Endodermal cell (in vitro differentiated cells): ENCODE results near the gene NDUFV2. TPM values are rescaled to one million over a fixed set of nuclear protein-coding genes. Genes with fewer than 3 reads are reported as not detected.
"Not testable (repeated sequence)": the region's sequence is repeated elsewhere in the genome, so short reads cannot be mapped to it uniquely, and the experiment has no call there.

Experiments used
- DNase-seq: peaks from one replicate; pipeline ENCODE4 v3.0.0-alpha.2; 2017
- H3K27ac ChIP-seq: 2 replicates; pipeline ENCODE4 v1.5.1; 2013; ENCODE audit warnings: mild to moderate bottlenecking, low read depth, low read length, moderate library complexity
- H3K27me3 ChIP-seq: 2 replicates; pipeline ENCODE4 v1.6.1; 2013; ENCODE audit warnings: mild to moderate bottlenecking, low read length, moderate library complexity; ENCODE audit not compliant: insufficient read depth, control insufficient read depth, poor library complexity, severe bottlenecking
- H3K36me3 ChIP-seq: 2 replicates; pipeline ENCODE4 v1.7.0; 2013; ENCODE audit warnings: mild to moderate bottlenecking, low read length, moderate library complexity; ENCODE audit not compliant: control insufficient read depth, insufficient read depth
- H3K4me1 ChIP-seq: one replicate; pipeline ENCODE4 v1.7.0; 2013; ENCODE audit warnings: low read length; ENCODE audit not compliant: control insufficient read depth, insufficient read depth
- H3K4me3 ChIP-seq: 2 replicates; pipeline ENCODE4 v1.5.1; 2013; ENCODE audit warnings: mild to moderate bottlenecking, low read length, moderate library complexity
- H3K9ac ChIP-seq: 2 replicates; pipeline ENCODE4 v1.6.1; 2013; ENCODE audit warnings: mild to moderate bottlenecking, low read length, moderate library complexity; ENCODE audit not compliant: poor library complexity, severe bottlenecking; ENCODE audit errors: extremely low read depth
- H3K9me3 ChIP-seq: 2 replicates; pipeline ENCODE4 v1.6.1; 2013; ENCODE audit warnings: mild to moderate bottlenecking, low read length, moderate library complexity; ENCODE audit not compliant: control insufficient read depth
- H3K27ac Mint-ChIP-seq: 2 replicates; pipeline ENCODE4 v1.8.0; 2020; ENCODE audit warnings: mixed read lengths
- H3K27me3 Mint-ChIP-seq: 2 replicates; pipeline ENCODE4 v1.8.0; 2021; ENCODE audit warnings: mild to moderate bottlenecking, mixed read lengths; ENCODE audit not compliant: insufficient read depth
- H3K36me3 Mint-ChIP-seq: 2 replicates; pipeline ENCODE4 v1.8.0; 2020; ENCODE audit warnings: low read depth, mixed read lengths
- H3K4me1 Mint-ChIP-seq: 2 replicates; pipeline ENCODE4 v1.8.0; 2020; ENCODE audit warnings: mixed read lengths
- H3K4me3 Mint-ChIP-seq: 2 replicates; pipeline ENCODE4 v1.8.0; 2020; ENCODE audit warnings: mild to moderate bottlenecking, moderate library complexity, mixed read lengths
- H3K9me3 Mint-ChIP-seq: 2 replicates; pipeline ENCODE4 v1.8.0; 2020; ENCODE audit warnings: mild to moderate bottlenecking, mixed read lengths
- CTCF ChIP-seq: fragments of 200-600 bp; sonication (generic); conservative IDR thresholded peaks from 2 replicates; pipeline ENCODE4 v1.5.0; 2021; ENCODE audit warnings: antibody characterized with exemption, mild to moderate bottlenecking
- WGBS, 2 experiments: methylation state at CpG; one replicate each; pipeline versions ENCODE4 v1.1.5 to v1.1.7; 2013; ENCODE audit warnings: missing lambda C conversion rate in 2 of 2, mixed read lengths in 1 of 2; ENCODE audit not compliant: insufficient coverage in 1 of 2, insufficient read length in 1 of 2; 5-methylcytosine and 5-hydroxymethylcytosine counted together
- total RNA-seq, 2 donors: library from RNA; stranded (reverse); fragmentation: NEBNext Ultra II Directional in 1 of 2; extraction: Animal tissue kit (Norgen Biotek cat#: 25700) in 1 of 2; gene quantifications; 2 replicates in 1 of 2; 3 replicates in 1 of 2; pipeline ENCODE4 v1.2.1, GENCODE V29; 2021

NDUFV2 gene
- total RNA-seq, 2 donors from 2014 or later: 123 to 138 TPM

DNA sequence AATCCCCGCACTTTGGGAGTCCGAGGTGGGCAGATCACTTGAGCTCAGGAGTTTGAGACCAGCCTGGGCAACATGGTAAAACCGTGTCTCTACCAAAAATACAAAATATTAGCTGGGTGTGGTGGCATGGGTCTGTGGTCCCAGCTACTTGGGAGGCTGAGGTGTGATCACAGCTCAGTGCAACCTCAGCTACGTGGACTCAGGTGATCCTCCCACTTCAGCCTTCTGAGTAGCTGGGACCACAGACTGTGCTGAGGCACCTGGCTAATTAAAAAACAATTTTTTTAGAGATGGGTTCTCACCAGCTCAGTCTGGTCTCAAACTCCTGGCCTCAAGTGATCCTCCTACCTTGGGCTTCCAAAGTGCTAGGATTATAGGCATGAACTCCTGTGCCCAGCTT, 57.5 kb downstream of the NDUFV2 start:
- no peak overlapping the region for H3K9ac ChIP-seq
- H3K9me3 ChIP-seq: peaks cover 23% of the 10 kb centered on the region
- DNase-seq: no peak
- H3K36me3 ChIP-seq: no peaks in the 10 kb centered on the region
- Mint-ChIP-seq H3K4me3 (no peak overlapping the region), H3K36me3 (peaks cover 32% of the 10 kb centered on the region), H3K27ac (no peak overlapping the region), H3K9me3 (peaks cover 31% of the 10 kb centered on the region), H3K4me1 (peaks cover 12% of the 10 kb centered on the region), H3K27me3 (no peaks in the 10 kb centered on the region)
- H3K4me1 ChIP-seq: no peaks in the 10 kb centered on the region
- H3K4me3 ChIP-seq: no peak overlapping the region
- 91 to 93% methylated on average over 1 to 4 of the region's 4 CpGs for WGBS, 2 experiments
- H3K27me3 ChIP-seq: no peaks in the 10 kb centered on the region
- no peak for TF ChIP-seq CTCF
- no peak overlapping the region for H3K27ac ChIP-seq

GRCh38 chr18:9162663-9163062, 60.2 kb downstream of the NDUFV2 start:
- DNase-seq, H3K36me3 ChIP-seq, H3K9ac ChIP-seq, H3K27ac ChIP-seq, H3K4me3 ChIP-seq, H3K27ac Mint-ChIP-seq, H3K4me3 Mint-ChIP-seq, H3K27me3 ChIP-seq, H3K4me1 ChIP-seq, H3K27me3 Mint-ChIP-seq, H3K4me1 Mint-ChIP-seq: not testable (repeated sequence)
- peaks cover 28% of the 10 kb centered on the region for H3K9me3 ChIP-seq
- Mint-ChIP-seq H3K36me3 (peaks cover 32% of the 10 kb centered on the region), H3K9me3 (peaks cover 38% of the 10 kb centered on the region)
- WGBS, 2 experiments: 95 to 96% methylated on average over 4 of the region's 4 CpGs

DNA sequence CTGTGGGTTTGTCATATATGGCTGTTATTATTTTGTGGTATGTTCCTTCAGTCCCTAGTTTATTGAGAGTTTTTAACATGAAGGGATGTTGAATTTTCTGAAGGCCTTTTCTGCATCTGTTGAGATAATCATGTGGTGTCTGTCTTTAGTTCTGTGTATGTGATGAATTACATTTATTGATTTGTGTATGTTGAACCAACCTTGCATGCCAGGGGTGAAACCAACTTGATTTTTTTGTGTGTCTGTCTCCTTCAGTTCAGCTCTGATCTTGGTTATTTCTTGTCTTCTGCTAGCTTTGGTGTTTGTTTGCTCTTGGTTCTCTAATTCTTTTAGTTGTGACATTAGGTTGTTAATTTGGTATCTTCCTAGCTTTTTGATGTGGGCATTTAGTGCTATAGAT, 61.6 kb downstream of the NDUFV2 start:
- H3K36me3 ChIP-seq, DNase-seq, H3K27ac Mint-ChIP-seq, H3K27me3 ChIP-seq, H3K27me3 Mint-ChIP-seq, H3K4me1 ChIP-seq, H3K27ac ChIP-seq, H3K9ac ChIP-seq, H3K4me1 Mint-ChIP-seq, H3K4me3 ChIP-seq, H3K4me3 Mint-ChIP-seq: not testable (repeated sequence)
- peaks cover 34% of the 10 kb centered on the region for H3K36me3 Mint-ChIP-seq
- H3K9me3 Mint-ChIP-seq: peaks cover 46% of the 10 kb centered on the region
- peaks cover 28% of the 10 kb centered on the region for H3K9me3 ChIP-seq

GRCh38 chr18:9165883-9166282, 63.4 kb downstream of the NDUFV2 start:
- WGBS, 2 experiments: 84% methylated on average over 2 of the region's 3 CpGs; no CpG with 5 or more reads in 1 of the 2 experiments
- not testable (repeated sequence) for H3K27me3 ChIP-seq, H3K27ac Mint-ChIP-seq, H3K4me1 ChIP-seq, H3K27ac ChIP-seq, DNase-seq, H3K27me3 Mint-ChIP-seq, H3K4me1 Mint-ChIP-seq, H3K4me3 ChIP-seq, H3K9ac ChIP-seq, H3K36me3 ChIP-seq, H3K4me3 Mint-ChIP-seq
- Mint-ChIP-seq H3K9me3 (peaks cover 49% of the 10 kb centered on the region), H3K36me3 (peaks cover 41% of the 10 kb centered on the region)
- H3K9me3 ChIP-seq: peaks cover 28% of the 10 kb centered on the region

GRCh38 chr18:9169515-9169914, 67.0 kb downstream of the NDUFV2 start:
- H3K4me1 Mint-ChIP-seq: not testable (repeated sequence)

GRCh38 chr18:9171919-9172318, 69.4 kb downstream of the NDUFV2 start:
- H3K9me3 Mint-ChIP-seq: peaks cover 21% of the 10 kb centered on the region
- DNase-seq: not testable (repeated sequence)

More at GRCh38 chr18:9169515-9169914, 67.0 kb downstream of the NDUFV2 start:
- not testable (repeated sequence) for H3K27me3 Mint-ChIP-seq, H3K27me3 ChIP-seq, H3K4me3 Mint-ChIP-seq, H3K9ac ChIP-seq, H3K4me3 ChIP-seq, H3K36me3 ChIP-seq, H3K27ac ChIP-seq, DNase-seq, H3K4me1 ChIP-seq, H3K27ac Mint-ChIP-seq
- H3K9me3 Mint-ChIP-seq: peaks cover 32% of the 10 kb centered on the region
- H3K9me3 ChIP-seq: peaks cover 15% of the 10 kb centered on the region
- peaks cover 24% of the 10 kb centered on the region for H3K36me3 Mint-ChIP-seq
- 93% methylated on average over 3 of the region's 3 CpGs; no CpG with 5 or more reads in 1 of the 2 experiments for WGBS, 2 experiments

More at GRCh38 chr18:9171919-9172318, 69.4 kb downstream of the NDUFV2 start:
- not testable (repeated sequence) for H3K9ac ChIP-seq, H3K4me1 ChIP-seq, H3K36me3 ChIP-seq, H3K27ac Mint-ChIP-seq, H3K4me3 ChIP-seq, H3K27me3 Mint-ChIP-seq, H3K27ac ChIP-seq, H3K4me1 Mint-ChIP-seq, H3K27me3 ChIP-seq, H3K9me3 ChIP-seq, H3K4me3 Mint-ChIP-seq
- WGBS, 2 experiments: 100% methylated on average over 2 of the region's 3 CpGs; no CpG with 5 or more reads in 1 of the 2 experiments
- H3K36me3 Mint-ChIP-seq: peaks cover 29% of the 10 kb centered on the region
